ENCODE measurements around the gene FGF18. TPM values are rescaled to one million over a fixed set of nuclear protein-coding genes. Genes with fewer than 3 reads are reported as not detected.
A peak's percentile ranks its signal among the peaks of the same experiment; 100 is the strongest.

The FGF18 gene
- total and polyA plus RNA-seq, 9 of the 15 experiments (the other 6 are each of a cell fraction or from before 2014, with no cell fraction given) = 0.05 to 0.18 (median 0.11) TPM; not detected in 6

- TF ChIP-seq ZHX1 (conservative IDR thresholded peaks at IDR 0.05; ENCODE audit: low read length) (no peak), VEZF1 (CRISPR knock-in tag; IDR thresholded peaks at IDR 0.05) (peak; percentile 68; the same call in 1 of the 2 replicates), ZNF133 (CRISPR knock-in tag; IDR thresholded peaks at IDR 0.05) (no peak), PTRF (tag; IDR thresholded peaks at IDR 0.05) (no peak), SMARCC2 (IDR thresholded peaks at IDR 0.05; ENCODE audit: low read depth) (no peak), PURB (CRISPR knock-in tag; IDR thresholded peaks at IDR 0.05; ENCODE audit: low read depth) (no peak), CHCHD3 (CRISPR knock-in tag; IDR thresholded peaks at IDR 0.05) (no peak), ZNF274 (IDR thresholded peaks at IDR 0.05; ENCODE audit: borderline replicate concordance, low read depth, low read length) (no peak), NCOA1 (IDR thresholded peaks at IDR 0.05; ENCODE audit: low read depth) (no peak; the same call in 1 of the 2 replicates), PYGO2 (tag; IDR thresholded peaks at IDR 0.05) (no peak), ZNF655 (CRISPR knock-in tag; IDR thresholded peaks at IDR 0.05) (no peak), SNIP1 (IDR thresholded peaks at IDR 0.05; ENCODE audit: low read depth) (no peak), ZNF282 (CRISPR knock-in tag; IDR thresholded peaks at IDR 0.05) (no peak), ZNF311 (CRISPR knock-in tag; IDR thresholded peaks at IDR 0.05) (no peak), TAF1 (IDR thresholded peaks at IDR 0.05; ENCODE audit: control insufficient read depth, extremely low read depth, insufficient read depth, low read length, severe bottlenecking) (peak; percentile 97), ZBTB12 (CRISPR knock-in tag; IDR thresholded peaks at IDR 0.05) (no peak), PRMT5 (CRISPR knock-in tag; IDR thresholded peaks at IDR 0.05) (no peak), CREB3 (tag; conservative IDR thresholded peaks at IDR 0.05; ENCODE audit: low read depth) (no peak), SAFB2 (IDR thresholded peaks at IDR 0.05; ENCODE audit: borderline replicate concordance, low read depth, low read length, severe bottlenecking) (no peak), SIN3A (IDR thresholded peaks at IDR 0.05; ENCODE audit: borderline replicate concordance in 2 of 2, control insufficient read depth in 1 of 2, low read depth in 2 of 2, low read length in 2 of 2) (peak; percentile 34 to 71; a peak in 3 of 4 replicates)
Observed at GRCh38 chr5:171387345-171387969, 32.0 kb upstream of the FGF18 start, which contains the start of gene NPM1 (continued).
